Measurements from ENCODE around the gene LMOD2.

LMOD2 gene, protein sequence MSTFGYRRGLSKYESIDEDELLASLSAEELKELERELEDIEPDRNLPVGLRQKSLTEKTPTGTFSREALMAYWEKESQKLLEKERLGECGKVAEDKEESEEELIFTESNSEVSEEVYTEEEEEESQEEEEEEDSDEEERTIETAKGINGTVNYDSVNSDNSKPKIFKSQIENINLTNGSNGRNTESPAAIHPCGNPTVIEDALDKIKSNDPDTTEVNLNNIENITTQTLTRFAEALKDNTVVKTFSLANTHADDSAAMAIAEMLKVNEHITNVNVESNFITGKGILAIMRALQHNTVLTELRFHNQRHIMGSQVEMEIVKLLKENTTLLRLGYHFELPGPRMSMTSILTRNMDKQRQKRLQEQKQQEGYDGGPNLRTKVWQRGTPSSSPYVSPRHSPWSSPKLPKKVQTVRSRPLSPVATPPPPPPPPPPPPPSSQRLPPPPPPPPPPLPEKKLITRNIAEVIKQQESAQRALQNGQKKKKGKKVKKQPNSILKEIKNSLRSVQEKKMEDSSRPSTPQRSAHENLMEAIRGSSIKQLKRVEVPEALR

GRCh38 chr7:123655614-123656013, at the start of gene LMOD2:
LMOD2 (plus strand) TSS chr7:123655866; CDS start chr7:123655964, 98 bp downstream.
- DNase-seq (ENCODE audit: extremely low spot score) = no peak
- ChIA-PET POLR2A (no interaction called here), CTCF (no interaction called here)
- TF ChIP-seq SUZ12 (IDR thresholded peaks at IDR 0.05) (no peak), SP1 (IDR thresholded peaks at IDR 0.05) (no peak), FOXK2 (IDR thresholded peaks at IDR 0.05) (no peak), HDGF (IDR thresholded peaks at IDR 0.05; ENCODE audit: borderline replicate concordance) (no peak), FOXA1 (IDR thresholded peaks at IDR 0.05) (no peak), ELF4 (IDR thresholded peaks at IDR 0.05) (no peak), FOXM1 (IDR thresholded peaks at IDR 0.05; ENCODE audit: borderline replicate concordance) (no peak), L3MBTL2 (conservative IDR thresholded peaks at IDR 0.05) (no peak), ZNF384 (IDR thresholded peaks at IDR 0.05) (no peak), BHLHE40 (IDR thresholded peaks at IDR 0.05; ENCODE audit: borderline replicate concordance) (no peak), CTBP1 (IDR thresholded peaks at IDR 0.05; ENCODE audit: borderline replicate concordance) (no peak), TARDBP (IDR thresholded peaks at IDR 0.05) (no peak), NFRKB (IDR thresholded peaks at IDR 0.05) (no peak), ARNT (IDR thresholded peaks at IDR 0.05) (no peak), LEF1 (IDR thresholded peaks at IDR 0.05; ENCODE audit: borderline replicate concordance) (no peak)
- TF ChIP-seq, protein P1, sequence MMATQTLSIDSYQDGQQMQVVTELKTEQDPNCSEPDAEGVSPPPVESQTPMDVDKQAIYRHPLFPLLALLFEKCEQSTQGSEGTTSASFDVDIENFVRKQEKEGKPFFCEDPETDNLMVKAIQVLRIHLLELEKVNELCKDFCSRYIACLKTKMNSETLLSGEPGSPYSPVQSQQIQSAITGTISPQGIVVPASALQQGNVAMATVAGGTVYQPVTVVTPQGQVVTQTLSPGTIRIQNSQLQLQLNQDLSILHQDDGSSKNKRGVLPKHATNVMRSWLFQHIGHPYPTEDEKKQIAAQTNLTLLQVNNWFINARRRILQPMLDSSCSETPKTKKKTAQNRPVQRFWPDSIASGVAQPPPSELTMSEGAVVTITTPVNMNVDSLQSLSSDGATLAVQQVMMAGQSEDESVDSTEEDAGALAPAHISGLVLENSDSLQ (IDR thresholded peaks at IDR 0.05) = no peak

DNA sequence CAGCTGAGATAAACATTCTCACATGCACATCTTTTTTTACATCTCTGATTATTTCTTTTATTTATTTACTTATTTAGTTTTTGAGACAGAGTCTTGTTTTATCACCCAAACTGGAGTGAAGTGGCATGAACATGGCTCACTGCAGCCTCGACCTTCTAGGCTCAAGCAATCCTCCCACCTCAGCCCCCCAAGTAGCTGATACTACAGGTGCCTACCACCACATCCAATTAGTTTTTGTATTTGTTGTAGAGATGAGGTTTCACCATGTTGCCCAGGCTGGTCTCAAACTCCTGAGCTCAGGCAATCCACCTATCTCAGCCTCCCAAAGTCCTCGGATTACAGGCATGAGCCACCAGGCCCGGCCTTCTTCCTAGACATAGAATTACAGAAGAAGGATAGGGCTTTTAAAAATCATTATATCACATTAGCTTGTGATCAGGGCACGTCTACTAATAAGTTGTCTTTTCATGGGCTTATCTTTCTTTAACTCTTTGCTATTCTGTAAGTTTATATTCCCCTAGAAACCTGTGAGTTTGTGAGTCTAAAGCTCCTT, 48.2 kb upstream of the LMOD2 start:
- TF ChIP-seq BHLHE40 (IDR thresholded peaks at IDR 0.05; ENCODE audit: borderline replicate concordance) (no peak), SP1 (IDR thresholded peaks at IDR 0.05) (no peak), CTBP1 (IDR thresholded peaks at IDR 0.05; ENCODE audit: borderline replicate concordance) (no peak), L3MBTL2 (conservative IDR thresholded peaks at IDR 0.05) (no peak), TARDBP (IDR thresholded peaks at IDR 0.05) (no peak)
- CTCF ChIA-PET = interaction anchor here (0.6 kb wide), 1 partner anchor 17 kb away, joined by 3 read pairs; no protein-coding TSS in a partner anchor
- POLR2A ChIA-PET = no interaction called here
- DNase-seq (ENCODE audit: extremely low spot score) = no peak

- TF ChIP-seq ARNT (IDR thresholded peaks at IDR 0.05) (no peak), TARDBP (IDR thresholded peaks at IDR 0.05) (no peak), FOXA1 (IDR thresholded peaks at IDR 0.05) (no peak), CTBP1 (IDR thresholded peaks at IDR 0.05; ENCODE audit: borderline replicate concordance) (no peak), ZNF384 (IDR thresholded peaks at IDR 0.05) (no peak), FOXM1 (IDR thresholded peaks at IDR 0.05; ENCODE audit: borderline replicate concordance) (no peak), LEF1 (IDR thresholded peaks at IDR 0.05; ENCODE audit: borderline replicate concordance) (no peak), FOXK2 (IDR thresholded peaks at IDR 0.05) (no peak), SP1 (IDR thresholded peaks at IDR 0.05) (no peak), ELF4 (IDR thresholded peaks at IDR 0.05) (no peak)
- ChIA-PET POLR2A (no interaction called here), CTCF (no interaction called here)
- DNase-seq (ENCODE audit: extremely low spot score) = no peak
Measured at GRCh38 chr7:123608991-123609882, 46.4 kb upstream of the LMOD2 start.

DNA sequence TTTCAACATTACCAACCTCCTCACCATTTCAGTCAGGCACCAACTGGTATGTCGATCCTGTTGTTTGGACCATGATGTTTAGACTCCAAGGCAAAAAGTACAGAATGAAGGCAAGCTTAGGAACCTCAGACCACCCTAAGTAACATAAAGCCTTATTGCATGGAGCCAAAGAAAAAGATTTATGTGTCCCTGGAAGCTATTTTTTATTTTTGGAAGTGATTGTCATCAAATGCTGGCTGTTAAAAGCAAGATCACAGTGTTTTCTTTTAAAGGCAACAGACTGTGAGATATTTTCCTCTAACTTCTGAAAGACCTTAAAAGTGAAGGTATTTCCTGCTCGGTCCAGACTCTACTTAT, 45.8 kb upstream of the LMOD2 start:
- no peak for TF ChIP-seq BHLHE40 (IDR thresholded peaks at IDR 0.05; ENCODE audit: borderline replicate concordance)
- TF ChIP-seq NFRKB (IDR thresholded peaks at IDR 0.05) = no peak
- no peak for TF ChIP-seq ZNF384 (IDR thresholded peaks at IDR 0.05)
- TF ChIP-seq SUZ12 (IDR thresholded peaks at IDR 0.05) = no peak
- no peak for TF ChIP-seq LEF1 (IDR thresholded peaks at IDR 0.05; ENCODE audit: borderline replicate concordance)
- no peak for TF ChIP-seq ARNT (IDR thresholded peaks at IDR 0.05)
- TF ChIP-seq, protein P1 (IDR thresholded peaks at IDR 0.05) = no peak
- no peak for TF ChIP-seq L3MBTL2 (conservative IDR thresholded peaks at IDR 0.05)
- no peak for TF ChIP-seq CTBP1 (IDR thresholded peaks at IDR 0.05; ENCODE audit: borderline replicate concordance)
- TF ChIP-seq SP1 (IDR thresholded peaks at IDR 0.05) = no peak
- TF ChIP-seq FOXK2 (IDR thresholded peaks at IDR 0.05) = no peak
- no peak for TF ChIP-seq ELF4 (IDR thresholded peaks at IDR 0.05)
- no peak for TF ChIP-seq HDGF (IDR thresholded peaks at IDR 0.05; ENCODE audit: borderline replicate concordance)
- TF ChIP-seq FOXM1 (IDR thresholded peaks at IDR 0.05; ENCODE audit: borderline replicate concordance) = no peak
- TF ChIP-seq FOXA1 (IDR thresholded peaks at IDR 0.05) = no peak
- TF ChIP-seq TARDBP (IDR thresholded peaks at IDR 0.05) = no peak
- ChIA-PET CTCF (no interaction called here), POLR2A (no interaction called here)
- no peak for DNase-seq (ENCODE audit: extremely low spot score)

- no peak for TF ChIP-seq CTBP1 (IDR thresholded peaks at IDR 0.05; ENCODE audit: borderline replicate concordance)
- no peak for TF ChIP-seq FOXK2 (IDR thresholded peaks at IDR 0.05)
- TF ChIP-seq ELF4 (IDR thresholded peaks at IDR 0.05) = no peak
- no peak for TF ChIP-seq SP1 (IDR thresholded peaks at IDR 0.05)
- no peak for TF ChIP-seq L3MBTL2 (conservative IDR thresholded peaks at IDR 0.05)
- TF ChIP-seq ZNF384 (IDR thresholded peaks at IDR 0.05) = no peak
- no peak for TF ChIP-seq FOXA1 (IDR thresholded peaks at IDR 0.05)
- no peak for TF ChIP-seq TARDBP (IDR thresholded peaks at IDR 0.05)
- no peak for TF ChIP-seq SUZ12 (IDR thresholded peaks at IDR 0.05)
- TF ChIP-seq BHLHE40 (IDR thresholded peaks at IDR 0.05; ENCODE audit: borderline replicate concordance) = no peak
- TF ChIP-seq, protein P1 (IDR thresholded peaks at IDR 0.05) = no peak
- TF ChIP-seq HDGF (IDR thresholded peaks at IDR 0.05; ENCODE audit: borderline replicate concordance) = no peak
- TF ChIP-seq LEF1 (IDR thresholded peaks at IDR 0.05; ENCODE audit: borderline replicate concordance) = no peak
- no peak for TF ChIP-seq ARNT (IDR thresholded peaks at IDR 0.05)
- CTCF ChIA-PET = no interaction called here
- POLR2A ChIA-PET = no interaction called here
- no peak for DNase-seq (ENCODE audit: extremely low spot score)
Measured at GRCh38 chr7:123612024-123612423, 43.6 kb upstream of the LMOD2 start.
